Ishikawa (cell line): ENCODE data around the gene RALGAPA2.

Source experiments
- CEBPB ChIP-seq: IDR thresholded peaks from 2 replicates; pipeline ENCODE4 v1.6.1; 2012
- CREB1 ChIP-seq: IDR thresholded peaks from 2 replicates; pipeline ENCODE4 v1.6.1; 2012; ENCODE audit warnings: low read depth
- EGR1 ChIP-seq: IDR thresholded peaks from 2 replicates; pipeline ENCODE4 v1.6.1; 2012
- EP300 ChIP-seq: IDR thresholded peaks from 2 replicates; pipeline ENCODE4 v1.6.1; 2012; ENCODE audit warnings: borderline replicate concordance
- FOXM1 ChIP-seq: IDR thresholded peaks from 2 replicates; pipeline ENCODE4 v1.6.1; 2012; ENCODE audit warnings: low read depth, borderline replicate concordance
- MAX ChIP-seq: IDR thresholded peaks from 2 replicates; pipeline ENCODE4 v1.6.1; 2012
- NFIC ChIP-seq: IDR thresholded peaks from 2 replicates; pipeline ENCODE4 v1.6.1; 2012
- RAD21 ChIP-seq: IDR thresholded peaks from 2 replicates; pipeline ENCODE4 v1.6.1; 2012; ENCODE audit warnings: low read depth
- REST ChIP-seq: IDR thresholded peaks from 2 replicates; pipeline ENCODE4 v1.6.1; 2012; ENCODE audit warnings: low read depth, mild to moderate bottlenecking
- TAF1 ChIP-seq: IDR thresholded peaks from 2 replicates; pipeline ENCODE4 v1.6.1; 2012; ENCODE audit warnings: low read depth, mild to moderate bottlenecking
- TCF12 ChIP-seq: IDR thresholded peaks from 2 replicates; pipeline ENCODE4 v1.6.1; 2012; ENCODE audit warnings: low read depth
- TEAD4 ChIP-seq: IDR thresholded peaks from 2 replicates; pipeline ENCODE4 v1.6.1; 2012
- USF1 ChIP-seq: IDR thresholded peaks from 2 replicates; pipeline ENCODE4 v1.6.1; 2012
- YY1 ChIP-seq: IDR thresholded peaks from 2 replicates; pipeline ENCODE4 v1.6.1; 2012; ENCODE audit warnings: low read depth
- ZBTB7A ChIP-seq: IDR thresholded peaks from 2 replicates; pipeline ENCODE4 v1.6.1; 2012; ENCODE audit warnings: low read depth

The RALGAPA2 gene

GRCh38 chr20:20493701-20494100, 218.7 kb downstream of the RALGAPA2 start:
- TF ChIP-seq REST: no peak
- TF ChIP-seq RAD21: no peak
- no peak for TF ChIP-seq CREB1
- no peak for TF ChIP-seq EP300

- TF ChIP-seq RAD21: no peak
- TF ChIP-seq MAX: no peak
- no peak for TF ChIP-seq REST
- TF ChIP-seq TEAD4: no peak
- TF ChIP-seq USF1: no peak
- no peak for TF ChIP-seq NFIC
These were observed 219.7 kb downstream of the RALGAPA2 start for GRCh38 chr20:20492521-20493332.

GRCh38 chr20:20491784-20492264, 220.6 kb downstream of the RALGAPA2 start:
- TF ChIP-seq EGR1: no peak
- TF ChIP-seq MAX: no peak
- TF ChIP-seq REST: no peak
- no peak for TF ChIP-seq TEAD4
- TF ChIP-seq FOXM1: no peak
- no peak for TF ChIP-seq CEBPB
- TF ChIP-seq TCF12: no peak
- no peak for TF ChIP-seq TAF1
- TF ChIP-seq EP300: no peak
- no peak for TF ChIP-seq NFIC
- no peak for TF ChIP-seq RAD21
- TF ChIP-seq USF1: no peak
- TF ChIP-seq YY1: no peak
- TF ChIP-seq ZBTB7A: no peak
- no peak for TF ChIP-seq CREB1

GRCh38 chr20:20491110-20491783, 221.2 kb downstream of the RALGAPA2 start:
- TF ChIP-seq EP300: no peak
- TF ChIP-seq ZBTB7A: no peak

GRCh38 chr20:20490673-20491072, 221.8 kb downstream of the RALGAPA2 start:
- TF ChIP-seq CEBPB (no peak), TEAD4 (no peak), NFIC (no peak), REST (no peak), TCF12 (no peak), TAF1 (no peak), FOXM1 (no peak), MAX (no peak), USF1 (no peak)
